GM18505 (cell line): ENCODE results near the gene HSD17B4.
"Not testable (repeated sequence)": the region's sequence is repeated elsewhere in the genome, so short reads cannot be mapped to it uniquely, and the experiment has no call there.

ENCODE experiments used
- ATAC-seq: cut with Tn5 transposase; IDR thresholded peaks from one replicate; pipeline ENCODE4 v1.9.1; 2021; ENCODE audit not compliant: unreplicated experiment
- POLR2A ChIP-seq: IDR thresholded peaks from 4 replicates; pipeline ENCODE4 v1.6.1; 2011; ENCODE audit warnings: borderline replicate concordance; ENCODE audit not compliant: insufficient read depth, insufficient read length; ENCODE audit errors: extremely low read depth

HSD17B4 gene

DNA sequence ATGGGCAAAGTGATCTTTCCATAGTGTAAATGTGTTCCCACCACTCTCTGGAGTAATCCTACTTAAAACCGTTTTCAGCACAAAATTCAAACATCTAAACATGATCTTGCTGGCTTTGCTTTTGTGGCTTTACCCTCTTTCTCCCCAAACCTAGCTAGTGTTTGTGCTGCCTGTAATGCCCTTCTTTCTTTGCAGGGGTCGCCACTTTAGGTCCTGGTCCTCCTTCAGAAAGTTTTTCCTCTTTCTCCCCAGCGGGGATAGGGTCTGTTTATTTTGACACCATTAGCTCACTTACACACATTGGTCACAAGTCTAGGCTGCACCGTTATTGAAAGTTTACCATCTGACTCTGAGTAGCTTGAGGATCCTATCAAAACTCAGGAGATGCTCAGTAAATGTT lies 736 bp upstream of the HSD17B4 start:
- ATAC-seq = no peak
- no peak for TF ChIP-seq POLR2A

DNA sequence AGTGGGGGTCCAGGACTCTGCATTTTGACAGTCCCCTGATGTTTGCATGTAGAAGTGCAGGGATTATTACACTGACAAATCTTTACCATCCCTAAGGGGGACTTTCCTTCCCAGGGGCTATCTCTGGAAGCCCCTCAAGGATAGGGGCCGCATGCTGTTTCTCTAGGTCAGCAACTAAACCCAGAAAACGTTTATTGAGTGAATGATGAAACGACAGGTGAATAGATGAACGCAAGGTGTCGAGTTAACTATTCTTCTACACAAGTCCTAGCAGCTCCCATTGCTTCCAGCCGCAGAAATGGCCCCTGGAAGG lies 281 bp upstream of the HSD17B4 start:
- ATAC-seq = no peak
- no peak for TF ChIP-seq POLR2A

DNA sequence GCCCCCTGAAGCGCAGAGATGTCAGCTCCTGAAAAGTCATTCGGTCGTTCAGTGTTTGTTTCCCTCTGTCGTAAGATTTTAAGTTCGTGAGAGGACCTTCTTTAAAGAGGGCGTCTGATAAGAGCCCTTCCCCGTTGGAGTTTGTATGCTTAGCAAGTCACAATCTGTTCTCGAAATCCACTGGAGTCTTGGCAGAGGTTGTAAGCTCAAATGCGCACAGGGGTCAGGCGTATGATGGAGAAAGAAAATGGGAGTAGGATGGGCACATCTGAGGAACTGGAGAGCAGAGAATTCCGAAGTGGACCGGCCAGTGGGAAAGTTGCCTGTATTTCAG lies 710 bp downstream of the HSD17B4 start:
- no peak for TF ChIP-seq POLR2A

DNA sequence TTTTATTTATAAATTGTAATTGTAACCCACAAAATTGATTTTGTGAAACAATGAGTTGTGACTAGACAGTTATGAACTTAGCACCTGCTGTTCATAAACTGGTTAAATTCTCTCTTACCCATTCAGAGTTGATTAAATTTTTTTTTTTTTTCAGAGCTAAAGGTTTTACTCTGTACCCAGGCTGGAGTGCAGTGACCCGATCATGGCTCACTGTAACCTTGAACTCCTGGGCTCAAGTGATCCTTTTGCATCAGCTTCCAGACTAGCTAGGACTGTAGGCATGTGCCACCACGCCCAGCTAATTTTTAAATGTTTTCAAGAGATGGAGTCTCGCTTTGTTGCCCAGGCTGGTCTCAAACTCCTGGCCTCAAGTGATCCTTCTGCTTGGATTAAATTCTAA lies 1.9 kb downstream of the HSD17B4 start:
- no peak for TF ChIP-seq POLR2A
- ATAC-seq = no peak

More for the DNA sequence above, 710 bp downstream of the HSD17B4 start:
- peak; percentile 4 for ATAC-seq

DNA sequence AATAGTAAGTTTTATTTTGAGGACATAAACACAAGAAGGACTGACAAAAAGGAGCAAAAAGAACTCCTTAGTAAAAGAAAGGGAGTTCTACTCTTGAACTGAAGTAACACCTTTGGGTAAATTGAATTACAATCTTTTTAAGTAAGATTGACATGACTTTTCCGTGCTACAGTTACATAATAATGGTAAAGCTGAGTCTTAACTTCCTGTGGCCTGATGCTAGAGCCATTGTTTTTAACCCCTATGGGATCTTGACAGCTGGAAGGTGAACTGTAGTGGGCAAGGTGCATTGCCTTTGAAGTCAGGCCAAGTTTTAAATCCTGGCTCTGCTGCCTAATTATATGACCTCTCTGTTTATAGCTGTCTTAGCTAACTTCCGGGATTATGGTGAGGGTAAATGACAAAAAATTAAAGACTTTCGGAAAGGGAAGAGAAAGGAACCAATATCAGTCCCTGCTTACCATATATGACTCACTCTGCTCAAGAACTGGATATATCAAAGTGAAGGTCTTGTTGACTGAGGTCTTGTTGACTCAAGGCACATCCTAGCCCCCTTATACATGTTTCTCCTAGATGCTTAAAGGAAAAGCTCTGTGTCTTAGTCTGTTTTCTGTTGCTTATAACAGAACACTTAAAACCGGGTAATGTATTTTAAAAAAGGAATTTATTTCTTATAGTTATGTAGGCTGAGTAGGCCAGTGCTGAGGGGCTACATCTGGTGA lies 6.8 kb downstream of the HSD17B4 start:
- no peak for ATAC-seq
- TF ChIP-seq POLR2A = no peak

DNA sequence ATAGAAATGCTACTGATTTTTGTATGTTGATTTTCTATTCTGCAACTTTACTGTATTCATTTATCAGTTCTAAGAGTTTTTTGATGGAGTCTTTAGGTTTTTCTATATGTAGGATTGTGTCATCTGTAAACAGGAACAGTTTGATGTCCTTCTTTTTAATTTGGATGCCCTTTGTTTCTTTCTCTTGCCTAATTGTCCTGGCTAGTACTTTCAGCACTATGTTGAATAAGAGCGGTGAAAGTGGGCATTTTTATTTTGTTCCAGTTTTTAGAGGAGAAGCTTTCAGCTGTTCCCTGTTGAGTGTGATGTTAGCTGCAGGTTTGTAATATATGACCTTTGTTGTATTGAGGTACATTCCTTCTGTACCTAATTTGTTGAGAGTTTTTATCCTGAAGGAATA lies 13.3 kb downstream of the HSD17B4 start:
- ATAC-seq = no peak
- no peak for TF ChIP-seq POLR2A

DNA sequence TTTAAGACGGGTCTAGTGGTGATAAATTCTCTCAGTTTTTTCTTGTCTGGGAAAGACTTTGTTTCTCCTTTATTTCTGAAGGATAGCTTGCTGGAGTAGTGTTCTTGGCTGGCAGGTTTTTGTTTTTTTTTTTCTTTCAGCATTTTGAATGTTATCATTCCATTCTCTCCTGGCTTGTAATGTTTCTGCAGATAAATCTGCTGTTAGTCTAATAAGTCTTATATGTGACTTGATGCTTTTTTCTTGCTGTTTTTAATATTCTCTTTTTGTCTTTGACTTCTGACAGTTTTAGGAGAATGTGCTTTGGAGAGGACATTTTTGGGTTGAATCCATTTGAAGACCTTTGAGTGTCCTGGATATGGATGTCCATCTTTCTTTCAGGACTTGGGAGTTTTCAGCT lies 16.0 kb downstream of the HSD17B4 start:
- no peak for ATAC-seq
- no peak for TF ChIP-seq POLR2A

DNA sequence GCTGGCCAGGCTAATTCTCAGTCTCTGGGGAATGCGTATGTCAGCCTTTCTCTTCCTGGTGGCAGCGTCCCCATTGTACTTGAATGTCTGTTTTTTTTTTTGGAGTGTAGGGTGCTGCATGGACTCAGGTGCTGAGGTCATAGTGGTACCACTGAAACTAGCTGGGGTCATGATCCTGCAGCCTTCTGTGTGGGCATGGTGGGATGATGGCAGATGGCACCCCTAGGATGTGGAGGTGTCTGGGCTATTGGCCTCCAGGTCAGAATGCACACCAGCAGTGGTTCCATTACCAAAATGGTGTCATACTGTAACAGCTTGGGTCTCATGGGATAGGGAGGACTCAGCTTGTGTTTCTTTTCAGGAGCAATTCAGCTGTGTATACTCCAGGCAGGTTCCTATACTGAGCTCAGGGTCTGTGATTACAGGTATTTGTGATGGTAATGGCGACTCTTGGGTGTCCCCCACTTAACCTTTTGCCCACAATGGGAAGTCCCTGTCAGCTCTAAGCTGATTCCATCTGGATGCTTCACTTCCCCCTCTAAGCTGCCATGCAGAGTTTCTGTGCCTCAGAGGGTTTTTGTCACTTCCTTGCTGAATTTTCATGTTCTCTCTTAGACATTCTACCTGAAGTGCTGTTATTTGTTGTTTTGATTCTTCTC lies 17.9 kb downstream of the HSD17B4 start:
- no peak for TF ChIP-seq POLR2A
- peak; percentile 74 for ATAC-seq

DNA sequence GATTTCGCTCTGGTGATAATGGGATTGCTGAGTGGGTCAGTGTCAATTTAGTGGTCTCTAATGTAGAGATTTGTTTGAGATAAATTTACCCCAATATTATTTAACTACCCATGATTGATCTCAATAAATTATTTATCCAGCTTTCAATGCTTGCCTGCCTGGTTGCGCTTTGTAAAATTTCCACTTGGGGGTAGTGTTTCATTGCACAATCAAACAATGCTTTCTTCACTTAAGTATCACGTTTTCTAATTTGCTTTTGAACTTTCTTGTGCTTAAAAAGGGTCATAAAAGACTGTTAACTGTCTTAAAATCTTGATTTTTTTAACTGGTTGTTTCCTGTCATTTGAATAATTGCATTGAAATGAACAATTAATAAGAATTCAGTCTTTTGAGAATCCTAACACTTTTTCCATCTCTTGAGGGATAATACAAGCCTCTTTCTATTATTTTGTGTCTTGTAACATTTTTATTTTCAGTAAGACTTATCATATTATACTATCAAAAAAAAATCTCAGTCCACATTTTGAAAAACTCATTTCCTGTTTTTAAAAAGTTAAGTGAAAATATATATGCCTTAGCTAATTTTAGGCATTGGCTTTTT lies 18.7 kb downstream of the HSD17B4 start:
- TF ChIP-seq POLR2A = no peak
- ATAC-seq = peak; percentile 68

DNA sequence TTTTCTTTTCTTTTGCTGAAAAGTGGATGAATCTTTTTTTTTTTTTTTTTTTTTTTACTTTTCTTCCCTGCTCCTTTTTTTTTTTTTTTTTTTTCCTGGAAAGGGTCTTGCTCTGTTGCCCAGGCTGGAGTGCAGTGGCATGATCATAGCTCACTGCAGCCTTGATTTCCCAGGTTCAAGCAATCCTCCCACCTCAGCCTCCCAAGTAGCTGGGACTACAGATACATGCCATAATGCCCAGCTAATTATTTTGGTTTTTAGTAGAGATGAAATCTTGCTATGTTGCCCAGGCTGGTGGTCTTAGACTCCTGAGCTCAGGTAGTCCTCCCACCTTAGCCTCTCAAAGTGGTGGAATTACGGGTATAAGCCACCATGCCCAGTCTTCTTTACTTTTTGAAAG lies 20.9 kb downstream of the HSD17B4 start:
- TF ChIP-seq POLR2A = no peak
- ATAC-seq = no peak

DNA sequence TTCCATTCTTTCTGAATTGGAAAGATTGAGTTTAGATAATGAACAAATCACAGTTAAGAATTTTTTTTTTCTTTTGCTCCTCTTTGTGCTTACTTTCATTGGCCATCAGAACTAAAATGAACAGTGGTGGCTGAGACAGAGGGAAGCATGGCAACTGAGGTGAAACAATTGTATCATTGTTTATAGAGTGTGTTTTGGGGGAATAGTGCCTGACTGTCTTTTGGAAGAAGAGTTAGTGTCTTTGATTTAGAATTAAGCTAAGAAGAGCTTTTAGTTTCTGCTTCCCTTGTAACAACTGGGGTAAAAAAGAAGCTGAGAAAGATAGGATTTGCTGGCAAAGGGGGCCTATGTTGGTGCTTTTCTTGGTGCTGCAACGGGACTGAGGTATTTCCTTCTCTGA lies 24.0 kb downstream of the HSD17B4 start:
- ATAC-seq = no peak
- no peak for TF ChIP-seq POLR2A

DNA sequence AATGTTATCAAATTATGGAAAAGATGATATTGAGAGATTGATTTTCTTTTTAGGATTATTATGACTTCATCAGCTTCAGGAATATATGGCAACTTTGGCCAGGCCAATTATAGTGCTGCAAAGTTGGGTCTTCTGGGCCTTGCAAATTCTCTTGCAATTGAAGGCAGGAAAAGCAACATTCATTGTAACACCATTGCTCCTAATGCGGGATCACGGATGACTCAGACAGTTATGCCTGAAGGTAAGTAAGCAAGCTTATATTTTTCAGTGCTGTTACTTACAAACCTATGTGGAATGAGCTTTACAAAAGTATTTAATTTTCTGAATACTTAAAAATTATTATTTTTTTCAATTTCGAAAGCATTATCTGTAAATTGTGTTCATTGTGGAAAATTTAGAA lies 26.5 kb downstream of the HSD17B4 start:
- ATAC-seq = no peak
- no peak for TF ChIP-seq POLR2A

DNA sequence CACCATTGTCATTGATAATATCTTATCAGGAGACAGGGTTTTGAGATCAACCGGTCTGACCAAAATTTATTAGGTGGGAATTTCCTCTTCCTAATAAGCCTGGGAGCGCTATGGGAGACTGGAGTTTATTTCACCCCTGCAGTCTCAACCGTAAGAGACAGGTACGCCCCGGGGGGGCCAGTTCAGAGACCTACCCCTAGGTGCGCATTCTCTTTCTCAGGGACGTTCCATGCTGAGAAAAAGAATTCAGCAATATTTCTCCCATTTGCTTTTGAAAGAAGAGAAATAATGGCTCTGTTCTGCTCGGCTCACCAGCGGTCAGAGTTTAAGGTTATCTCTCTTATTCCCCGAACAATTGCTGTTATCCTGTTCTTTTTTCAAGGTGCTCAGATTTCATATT lies 28.3 kb downstream of the HSD17B4 start:
- ATAC-seq = not testable (repeated sequence)

DNA sequence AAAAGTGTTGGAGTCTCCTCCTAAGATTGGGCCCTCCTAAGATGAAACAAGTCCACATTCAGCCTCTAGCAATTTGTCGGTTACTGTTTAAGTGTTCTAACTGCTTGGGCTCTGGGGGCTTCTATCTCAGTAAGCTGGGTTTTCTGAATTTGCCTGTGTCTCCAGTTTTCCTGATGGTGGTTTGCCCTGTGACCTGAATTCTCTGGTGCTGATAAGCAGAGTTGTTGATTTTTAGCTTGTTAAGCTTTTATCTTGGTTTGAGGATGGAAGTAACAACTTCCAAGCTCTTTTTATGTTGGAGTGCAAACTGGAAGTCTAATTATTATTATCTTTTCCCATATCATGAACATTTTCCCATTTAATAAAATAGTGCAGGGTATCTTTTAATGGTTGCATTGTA lies 30.9 kb downstream of the HSD17B4 start:
- TF ChIP-seq POLR2A = no peak
- no peak for ATAC-seq
